Renal cortex interstitium (tissue), 11 donors: Measurements from ENCODE around the gene BOC. TPM values are rescaled to one million over a fixed set of nuclear protein-coding genes. Genes with fewer than 3 reads are reported as not detected.
A peak's percentile ranks its signal among the peaks of the same experiment; 100 is the strongest.

Experiments used
- DNase-seq, 11 donors: peaks; one replicate each; pipeline ENCODE4 v3.0.0-alpha.2; 2013; ENCODE audit warnings: low read depth in 9 of 11, low spot score in 4 of 11; ENCODE audit errors: extremely low read depth in 1 of 11
- polyA plus RNA-seq, 3 donors: library from polyadenylated mRNA; unstranded; fragments of 120-200 nt; gene quantifications; one replicate each; pipeline ENCODE4 v1.2.1, GENCODE V29; 2013; ENCODE audit not compliant: insufficient read length in 3 of 3

The BOC gene
- polyA plus RNA-seq, 3 donors, result 31.4 to 33.3 (median 32.8) TPM

DNA sequence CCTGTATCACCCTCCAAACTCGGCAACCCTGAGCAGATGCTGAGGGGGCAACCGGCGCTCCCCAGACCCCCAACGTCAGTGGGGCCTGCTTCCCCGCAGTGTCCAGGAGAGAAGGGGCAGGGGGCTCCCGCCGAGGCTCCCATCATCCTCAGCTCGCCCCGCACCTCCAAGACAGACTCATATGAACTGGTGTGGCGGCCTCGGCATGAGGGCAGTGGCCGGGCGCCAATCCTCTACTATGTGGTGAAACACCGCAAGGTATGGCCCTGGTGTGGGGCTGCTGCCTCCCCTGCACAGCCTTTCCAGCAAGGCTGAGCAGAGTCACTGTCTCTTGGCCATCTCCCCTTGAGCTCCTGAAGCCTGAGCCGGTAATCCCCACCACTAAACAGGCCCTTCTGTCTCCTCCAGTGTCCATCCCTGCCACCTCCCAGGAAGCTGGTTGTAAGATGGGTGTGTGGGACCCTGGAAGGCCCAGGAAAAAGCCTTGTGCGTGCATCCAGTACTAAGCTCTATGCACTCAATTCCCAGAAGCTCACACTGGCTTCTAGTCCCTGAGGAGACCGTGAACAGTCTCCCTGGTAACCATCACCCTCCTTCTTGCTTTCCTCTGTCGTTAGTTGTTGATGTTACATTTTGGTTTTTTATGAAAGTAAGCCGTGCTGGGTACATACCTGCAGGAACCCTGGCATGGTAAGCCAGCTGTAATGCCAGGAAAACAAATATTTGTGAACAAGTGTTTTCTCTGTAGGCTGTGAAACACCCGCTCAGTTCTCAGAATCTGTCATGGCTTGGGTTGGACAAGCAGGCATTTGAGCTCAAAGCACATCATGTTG is 63.3 kb downstream of the BOC start:
- no peak for DNase-seq

DNA sequence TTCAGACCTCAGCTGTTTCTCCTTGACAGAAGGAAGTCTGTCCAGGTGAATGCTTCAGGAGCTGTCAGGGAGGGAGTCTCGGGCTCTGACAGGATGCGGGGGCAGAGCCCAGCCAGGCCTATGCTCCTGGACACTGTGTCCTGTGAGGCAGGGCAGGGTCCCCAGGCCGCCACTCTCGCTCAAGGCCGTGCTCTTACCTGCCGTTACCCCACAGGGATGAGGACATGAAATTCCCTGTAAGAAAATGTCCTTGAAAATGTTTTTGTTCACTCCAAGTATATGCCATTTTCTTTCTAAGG is 63.9 kb downstream of the BOC start:
- DNase-seq, result no peak

DNA sequence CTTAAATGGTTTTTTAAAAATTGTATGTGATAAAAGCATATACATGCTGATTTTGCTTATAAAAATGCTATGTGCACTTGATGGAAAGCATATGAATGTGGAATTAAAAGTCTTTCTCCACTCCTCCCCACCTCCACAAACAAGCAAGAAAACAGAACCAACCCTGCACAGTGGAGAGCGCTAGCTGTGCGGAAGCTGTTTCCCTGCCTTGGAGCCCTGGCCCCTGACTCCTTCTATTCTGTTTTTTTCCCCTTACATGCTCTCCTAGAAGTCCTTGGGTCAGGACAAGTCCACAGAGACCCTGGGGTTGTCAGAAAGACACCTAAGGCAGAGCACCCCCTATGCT is 64.2 kb downstream of the BOC start:
- DNase-seq, result no peak

DNA sequence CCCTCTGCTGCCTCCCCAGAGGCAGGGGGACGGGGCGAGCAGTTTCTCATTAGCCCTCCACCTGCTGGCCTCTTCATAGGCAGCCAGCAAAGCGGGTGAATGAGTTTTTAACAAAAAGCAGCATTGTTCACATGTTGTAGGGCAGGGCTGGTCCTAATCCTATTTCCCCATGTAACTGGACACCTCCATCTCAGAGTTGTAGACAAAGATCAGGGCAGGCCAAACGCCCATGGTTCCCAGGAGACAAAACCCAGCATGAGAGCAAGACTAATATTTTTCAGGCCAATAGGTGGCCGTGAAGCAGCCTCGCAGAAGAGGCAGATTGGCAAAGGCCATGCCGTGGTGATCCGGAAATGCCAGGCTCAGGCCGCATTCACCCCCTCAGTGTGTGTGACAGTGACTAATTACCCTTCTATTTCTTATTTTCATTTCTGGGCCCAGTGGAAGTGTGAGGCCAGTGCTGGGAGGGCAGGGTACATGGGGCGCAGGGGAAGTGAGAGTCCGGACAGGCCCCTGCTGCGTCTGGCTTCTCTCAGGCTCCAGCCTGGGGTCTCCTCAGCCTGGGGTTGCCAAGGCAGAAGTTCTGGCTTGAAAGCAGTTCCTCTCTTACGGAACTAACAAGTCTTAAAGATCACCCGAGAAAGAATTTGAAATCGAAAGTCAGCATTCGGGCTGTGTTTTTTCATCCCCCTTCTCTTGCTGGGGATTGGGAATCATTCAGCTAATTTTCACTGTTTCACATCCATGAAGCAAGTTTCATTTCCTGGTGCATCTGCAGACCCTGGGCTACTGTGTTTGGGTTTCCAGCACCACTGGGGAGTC is 64.8 kb downstream of the BOC start:
- no peak for DNase-seq

DNA sequence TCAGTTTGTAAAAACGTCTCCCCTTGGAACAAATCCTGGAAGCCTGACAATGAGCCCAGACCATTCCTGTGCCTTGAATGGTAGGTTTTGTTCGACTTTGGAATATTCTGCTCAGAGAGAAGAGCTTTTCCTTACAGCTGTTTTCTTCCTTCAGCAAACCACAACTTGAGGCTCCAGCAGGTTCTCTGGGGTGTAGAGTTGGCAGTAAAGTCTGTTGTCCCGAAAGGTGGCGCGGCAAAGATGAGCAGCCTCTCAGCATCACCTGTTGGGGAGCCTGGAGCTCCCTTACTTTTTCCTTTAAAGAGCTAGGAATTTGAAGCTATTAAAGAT is 65.4 kb downstream of the BOC start:
- no peak for DNase-seq

DNA sequence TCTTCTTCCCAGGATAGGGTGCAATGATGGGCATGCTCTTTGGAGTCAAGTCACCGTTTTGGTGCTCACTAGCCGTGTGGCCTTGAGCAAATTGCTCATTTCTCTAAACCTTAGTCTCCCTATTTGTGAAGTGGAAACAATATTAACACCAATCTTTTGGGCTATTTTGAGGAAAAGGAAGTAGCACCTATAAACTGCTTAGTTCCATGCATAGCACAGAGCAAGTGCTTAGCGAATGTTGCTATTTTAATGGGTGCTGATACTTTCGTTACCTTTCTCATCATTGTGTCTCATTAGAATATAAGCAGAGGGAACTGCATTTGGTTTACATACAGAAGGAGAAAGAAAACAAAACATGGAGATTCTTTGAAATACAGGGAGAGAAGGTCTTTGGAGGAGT is 66.1 kb downstream of the BOC start:
- DNase-seq, result no peak

DNA sequence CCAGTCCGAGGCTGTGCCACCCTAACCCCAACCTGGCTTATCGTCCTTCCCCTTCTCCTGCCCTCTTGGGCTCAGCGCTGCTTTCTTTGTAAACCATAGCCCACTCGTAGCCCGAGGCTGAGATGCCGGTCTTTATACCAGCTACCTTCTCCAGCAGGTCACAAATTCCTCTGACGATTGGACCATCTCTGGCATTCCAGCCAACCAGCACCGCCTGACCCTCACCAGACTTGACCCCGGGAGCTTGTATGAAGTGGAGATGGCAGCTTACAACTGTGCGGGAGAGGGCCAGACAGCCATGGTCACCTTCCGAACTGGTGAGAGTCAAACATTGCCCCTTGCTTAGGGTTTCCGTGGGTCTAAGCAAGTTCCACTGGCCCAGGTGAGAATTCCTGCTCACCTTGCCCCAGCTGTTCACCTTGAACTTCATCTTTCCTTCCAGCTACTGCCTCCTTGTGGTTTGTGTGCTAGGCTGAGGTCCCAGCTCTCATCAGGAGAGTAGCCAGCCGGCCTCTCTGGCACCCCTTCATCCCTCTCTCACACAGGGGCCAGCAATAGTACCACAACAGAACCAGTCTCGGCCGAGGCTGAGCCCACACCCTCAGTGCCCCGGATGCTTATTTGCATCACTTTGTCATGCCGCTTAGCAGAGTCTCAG is 66.7 kb downstream of the BOC start:
- no peak for DNase-seq

DNA sequence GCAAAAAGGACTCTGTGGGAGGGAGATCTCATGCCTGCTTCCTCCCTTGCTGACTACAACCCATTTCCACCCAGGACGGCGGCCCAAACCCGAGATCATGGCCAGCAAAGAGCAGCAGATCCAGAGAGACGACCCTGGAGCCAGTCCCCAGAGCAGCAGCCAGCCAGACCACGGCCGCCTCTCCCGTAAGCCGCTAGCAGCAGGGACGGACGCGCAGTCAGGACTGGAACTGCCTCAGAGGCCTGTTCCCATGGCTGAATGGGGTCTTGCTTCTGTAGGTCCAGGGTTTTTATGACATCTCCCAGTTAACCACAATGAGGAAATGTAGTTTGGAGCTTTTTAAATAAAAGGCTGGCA is 67.2 kb downstream of the BOC start:
- no peak for DNase-seq

DNA sequence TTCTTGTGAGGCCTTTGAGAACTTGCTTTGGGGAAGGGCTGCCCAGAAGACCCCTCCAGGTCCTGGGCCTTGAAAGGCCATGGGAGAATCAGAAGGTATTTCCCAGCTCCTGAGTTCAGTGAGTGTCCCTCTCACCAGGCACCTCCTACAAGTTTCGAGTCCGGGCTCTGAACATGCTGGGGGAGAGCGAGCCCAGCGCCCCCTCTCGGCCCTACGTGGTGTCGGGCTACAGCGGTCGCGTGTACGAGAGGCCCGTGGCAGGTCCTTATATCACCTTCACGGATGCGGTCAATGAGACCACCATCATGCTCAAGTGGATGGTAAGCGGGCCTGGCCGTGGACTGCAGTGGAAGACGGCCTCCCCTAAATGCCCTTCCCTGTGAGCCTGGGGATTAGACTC is 68.3 kb downstream of the BOC start:
- DNase-seq, result no peak

DNA sequence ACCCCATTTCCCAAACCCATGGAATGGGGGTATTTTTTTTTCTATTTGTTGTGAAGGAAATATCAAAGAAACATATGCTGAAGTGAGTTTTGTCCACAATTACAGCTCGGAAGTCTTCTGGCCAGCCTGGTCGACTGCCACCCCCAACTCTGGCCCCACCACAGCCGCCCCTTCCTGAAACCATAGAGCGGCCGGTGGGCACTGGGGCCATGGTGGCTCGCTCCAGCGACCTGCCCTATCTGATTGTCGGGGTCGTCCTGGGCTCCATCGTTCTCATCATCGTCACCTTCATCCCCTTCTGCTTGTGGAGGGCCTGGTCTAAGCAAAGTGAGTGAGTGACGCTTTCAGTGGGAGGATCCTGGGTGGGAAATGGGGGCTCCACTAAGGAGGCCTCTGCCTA is 71.9 kb downstream of the BOC start:
- DNase-seq, result no peak

DNA sequence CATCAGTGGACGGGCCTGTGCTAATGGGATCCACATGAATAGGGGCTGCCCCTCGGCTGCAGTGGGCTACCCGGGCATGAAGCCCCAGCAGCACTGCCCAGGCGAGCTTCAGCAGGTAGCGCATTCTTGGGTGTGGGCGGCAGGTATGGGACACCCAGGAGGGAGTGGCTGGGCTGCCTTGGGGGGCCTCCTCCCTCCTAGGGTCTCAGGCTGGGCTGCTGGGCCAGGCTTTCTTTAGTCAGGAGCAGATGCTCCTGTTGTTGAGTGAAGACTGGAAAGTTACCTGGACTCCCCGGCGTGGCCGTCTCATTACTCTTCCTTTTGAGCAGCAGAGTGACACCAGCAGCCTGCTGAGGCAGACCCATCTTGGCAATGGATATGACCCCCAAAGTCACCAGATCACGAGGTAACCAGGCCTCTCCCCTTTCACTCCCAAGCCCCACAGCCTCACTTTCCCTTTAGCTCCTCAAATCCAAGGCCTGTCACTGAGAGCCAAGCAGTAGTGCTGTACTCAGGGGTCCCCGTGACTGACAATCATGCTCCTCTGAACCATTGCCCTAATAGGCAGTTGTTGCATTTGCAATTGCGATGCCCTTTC is 73.2 kb downstream of the BOC start:
- DNase-seq, result no peak

DNA sequence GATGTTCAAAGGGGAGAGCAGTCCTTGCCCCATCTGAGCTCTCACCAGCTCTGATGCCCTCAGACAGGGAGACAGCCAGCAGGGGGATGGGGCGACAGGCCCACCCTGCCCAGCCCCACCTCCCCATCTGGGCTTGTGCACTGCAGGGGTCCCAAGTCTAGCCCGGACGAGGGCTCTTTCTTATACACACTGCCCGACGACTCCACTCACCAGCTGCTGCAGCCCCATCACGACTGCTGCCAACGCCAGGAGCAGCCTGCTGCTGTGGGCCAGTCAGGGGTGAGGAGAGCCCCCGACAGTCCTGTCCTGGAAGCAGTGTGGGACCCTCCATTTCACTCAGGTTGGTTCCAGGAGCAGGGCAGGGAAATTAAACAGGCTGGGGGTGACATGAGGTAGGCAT is 73.9 kb downstream of the BOC start:
- DNase-seq, result no peak

DNA sequence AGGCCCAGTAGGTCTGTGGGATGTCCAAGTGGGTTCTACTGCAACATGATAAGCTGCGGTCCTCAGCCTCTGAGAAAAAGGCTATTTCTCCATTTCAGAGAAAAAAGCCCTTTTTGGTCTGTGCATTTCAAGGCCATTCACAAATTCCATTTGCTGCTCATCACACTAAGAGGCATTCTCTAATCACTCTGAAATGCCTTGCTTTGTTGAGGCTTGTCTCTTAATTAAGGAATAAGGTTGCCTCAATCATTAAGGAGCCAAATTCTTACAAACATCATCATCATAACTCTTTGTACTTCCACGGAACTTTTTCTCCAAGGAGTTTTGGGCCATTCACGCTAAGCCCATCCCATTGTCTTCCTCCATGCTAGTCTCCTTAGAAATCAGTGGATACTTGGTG is 74.4 kb downstream of the BOC start:
- DNase-seq, result no peak

DNA sequence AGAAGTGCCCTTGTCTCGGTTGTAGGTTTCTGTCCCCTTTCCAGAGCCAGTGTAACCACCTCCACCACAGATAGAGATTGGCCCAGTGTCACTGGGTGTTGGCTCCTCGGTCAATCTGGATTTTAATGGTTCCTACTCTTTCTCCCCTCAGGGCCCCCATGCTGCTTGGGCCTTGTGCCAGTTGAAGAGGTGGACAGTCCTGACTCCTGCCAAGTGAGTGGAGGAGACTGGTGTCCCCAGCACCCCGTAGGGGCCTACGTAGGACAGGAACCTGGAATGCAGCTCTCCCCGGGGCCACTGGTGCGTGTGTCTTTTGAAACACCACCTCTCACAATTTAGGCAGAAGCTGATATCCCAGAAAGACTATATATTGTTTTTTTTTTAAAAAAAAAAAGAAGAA is 75.2 kb downstream of the BOC start:
- DNase-seq, result no peak

DNA sequence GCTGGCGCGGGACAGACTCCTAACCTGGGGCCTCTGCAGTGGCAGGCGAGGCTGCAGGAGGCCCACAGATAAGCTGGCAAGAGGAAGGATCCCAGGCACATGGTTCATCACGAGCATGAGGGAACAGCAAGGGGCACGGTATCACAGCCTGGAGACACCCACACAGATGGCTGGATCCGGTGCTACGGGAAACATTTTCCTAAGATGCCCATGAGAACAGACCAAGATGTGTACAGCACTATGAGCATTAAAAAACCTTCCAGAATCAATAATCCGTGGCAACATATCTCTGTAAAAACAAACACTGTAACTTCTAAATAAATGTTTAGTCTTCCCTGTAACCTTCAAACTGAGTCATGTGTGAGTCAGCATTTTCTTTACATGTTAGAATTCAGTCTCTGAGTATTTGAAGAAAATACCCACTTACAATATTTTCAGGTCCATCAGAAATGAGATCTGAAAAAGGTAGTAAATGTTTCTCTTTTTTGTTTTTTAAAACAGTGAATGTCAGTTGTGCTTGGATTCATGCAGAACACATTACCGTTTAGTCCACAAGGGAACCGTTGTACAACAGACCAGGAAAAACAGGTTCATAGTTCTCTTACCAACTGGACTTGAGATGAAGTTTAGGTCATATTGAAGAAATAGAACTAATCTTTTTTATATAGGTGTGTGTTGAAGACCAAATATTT is 75.9 kb downstream of the BOC start:
- DNase-seq, result no peak

DNA sequence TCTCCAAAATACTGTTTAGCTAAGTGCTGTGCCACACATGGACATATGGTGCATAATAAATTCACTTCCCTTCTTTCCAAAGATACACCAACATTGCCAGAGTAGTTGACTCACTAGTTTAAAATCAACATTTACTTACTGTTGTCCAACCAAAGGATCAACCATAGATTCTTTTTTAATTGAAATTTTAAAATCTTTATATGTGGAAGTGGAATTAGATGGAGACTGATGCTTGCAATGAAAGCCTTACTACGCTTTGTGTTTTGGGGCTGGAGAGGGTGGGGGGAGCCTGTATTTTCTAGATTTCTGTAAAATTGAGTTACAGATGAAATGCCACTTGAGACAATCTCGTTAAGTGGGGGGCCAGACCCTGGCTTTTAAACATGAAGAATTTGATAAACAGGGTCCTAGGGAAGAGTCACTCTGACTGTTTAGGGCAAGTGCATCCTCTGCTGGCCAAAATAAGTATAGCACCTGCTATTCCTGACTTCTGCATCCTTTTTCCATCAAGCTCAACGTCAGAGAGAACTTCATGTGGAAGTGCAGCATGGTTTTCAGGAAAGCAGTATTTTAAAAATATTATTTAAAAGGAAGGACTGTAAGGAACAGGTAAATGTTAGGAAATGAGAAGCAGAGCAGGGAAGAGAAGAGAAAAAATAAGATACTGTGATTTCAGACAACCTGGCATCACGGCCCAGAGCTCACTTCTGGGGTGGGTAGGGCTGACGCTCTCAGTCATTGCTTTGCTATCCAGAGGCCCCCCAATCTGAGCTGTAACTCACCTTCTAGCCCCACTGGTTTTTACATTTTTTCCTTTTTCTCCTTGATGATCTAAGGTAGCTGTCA is 76.7 kb downstream of the BOC start:
- peak in 8 of 11 donors; percentile 44 to 77 (median 67) for DNase-seq

DNA sequence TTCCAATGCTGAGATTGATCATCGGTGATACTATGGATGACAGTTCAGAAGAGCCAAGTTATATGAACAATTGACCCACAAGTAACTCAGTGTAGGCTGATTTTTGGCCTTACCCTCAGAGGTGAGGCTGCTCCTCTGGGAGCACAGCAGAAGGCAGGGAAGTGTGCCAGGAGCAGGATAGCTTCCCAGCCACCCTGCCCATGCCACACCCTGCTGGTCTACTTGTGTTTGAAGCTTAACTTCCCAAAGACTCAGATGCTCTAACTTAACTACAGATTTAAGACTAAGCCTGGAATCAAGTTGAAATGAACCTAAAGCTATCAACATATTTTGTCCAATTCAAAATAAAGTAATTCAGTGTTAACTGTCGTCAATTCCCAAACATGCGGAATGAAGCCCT is 77.5 kb downstream of the BOC start:
- no peak for DNase-seq

DNA sequence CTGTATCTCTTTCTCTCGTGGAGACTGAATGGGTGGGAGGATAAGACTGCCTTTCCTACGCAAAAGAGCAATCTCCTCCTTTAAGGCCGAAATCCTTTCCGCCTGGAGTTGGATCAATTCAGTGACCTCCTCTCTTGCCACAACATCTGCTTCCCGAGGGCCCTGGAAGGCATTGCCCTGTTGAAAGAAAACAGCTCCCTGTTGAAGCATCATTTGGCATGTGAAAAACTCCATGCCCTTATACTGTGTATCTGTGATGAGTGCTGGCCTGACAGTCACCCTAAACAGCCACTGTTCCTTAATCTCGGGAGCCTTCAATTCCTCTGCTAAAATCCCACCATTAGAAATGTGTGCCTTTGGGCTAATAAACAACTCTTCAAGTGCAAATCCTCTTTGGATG is 80.2 kb downstream of the BOC start:
- DNase-seq, result no peak

DNA sequence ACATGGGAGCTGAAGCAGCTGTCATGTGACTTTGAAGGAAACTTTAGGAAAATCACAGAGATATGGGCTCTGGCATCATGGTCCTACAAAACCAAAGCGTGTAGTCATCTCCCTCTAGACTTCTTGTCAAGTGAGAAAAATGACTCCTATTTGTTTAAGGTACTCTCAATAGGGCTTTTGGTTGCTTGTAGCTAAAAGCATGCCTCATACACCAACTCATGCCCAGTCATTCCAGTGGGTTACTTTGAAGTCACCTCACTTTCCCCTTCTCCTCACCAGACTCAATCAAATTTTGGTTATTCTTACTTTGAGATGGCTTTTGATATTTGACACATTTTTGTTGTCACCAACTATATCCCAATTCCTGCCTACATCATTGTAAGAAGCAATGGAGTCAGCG is 81.6 kb downstream of the BOC start:
- DNase-seq, result no peak
